HepG2 (cell line): Measurements from ENCODE around the gene MKS1. TPM values are rescaled to one million over a fixed set of nuclear protein-coding genes. Genes with fewer than 3 reads are reported as not detected.

Source experiments
- EZH2 ChIP-seq: conservative IDR thresholded peaks from 2 replicates; pipeline ENCODE4 v1.6.1; 2012; ENCODE audit warnings: mild to moderate bottlenecking, low read depth, low read length, moderate library complexity
- MAFF ChIP-seq: IDR thresholded peaks from 2 replicates; pipeline ENCODE4 v1.6.1; 2011; ENCODE audit warnings: low read depth, low read length, improper control_type of control experiment
- NR2F6 ChIP-seq, 2 experiments: IDR thresholded peaks; 2 replicates each; pipeline ENCODE4 v1.6.1; 2016; ENCODE audit warnings: antibody characterized with exemption in 1 of 2, mild to moderate bottlenecking in 1 of 2
- PCBP2 ChIP-seq: fragments of 200-400 bp; formaldehyde crosslinking; optimal IDR thresholded peaks from 2 replicates; pipeline ENCODE3; 2018; ENCODE audit warnings: low read length, low read depth; ENCODE audit not compliant: poor library complexity, severe bottlenecking
- PPARG ChIP-seq: conservative IDR thresholded peaks from 2 replicates; pipeline ENCODE4 v1.6.1; 2016; ENCODE audit warnings: missing biosample characterization, missing genetic modification reagents
- TBX3 ChIP-seq: fragments of 450-650 bp; IDR thresholded peaks from 2 replicates; pipeline ENCODE4 v1.6.1; 2017; ENCODE audit warnings: antibody characterized with exemption, mild to moderate bottlenecking, inconsistent platforms, borderline replicate concordance
- polyA plus RNA-seq, 8 experiments: library from polyadenylated mRNA; depleted of rRNA in 3 of 8; stranded (reverse) in 7 of 8; unstranded in 1 of 8; fragments of >200 nt; fragmentation: Illumina TruSeq in 4 of 8; extraction: Trizol in 4 of 8; gene quantifications; 2 replicates each; pipeline versions ENCODE4 v1.2.1 to v1.2.3, GENCODE V29; 2011 to 2016; ENCODE audit warnings: low read depth in 4 of 8, missing spikeins in 1 of 8, mixed read lengths in 1 of 8; ENCODE audit not compliant: insufficient read depth in 1 of 8
- total RNA-seq, 5 experiments: library from RNA; depleted of rRNA; stranded (reverse); fragments of >200 nt; fragmentation: Illumina TruSeq; extraction: Trizol; gene quantifications; 2 replicates each; pipeline ENCODE4 v1.2.3, GENCODE V29; 2016; ENCODE audit warnings: low read depth in 1 of 5
- TF ChIP-seq, protein P1 (sequence below): sonication (generic); formaldehyde crosslinking; IDR thresholded peaks from 2 replicates; pipeline ENCODE4 v1.5.0; 2020; ENCODE audit warnings: mild to moderate bottlenecking, missing genetic modification reagents
- TF ChIP-seq, protein P2 (sequence below): sonication (generic); formaldehyde crosslinking; IDR thresholded peaks from 2 replicates; pipeline ENCODE4 v1.4.0; 2020; ENCODE audit warnings: missing genetic modification reagents, borderline replicate concordance
- TF ChIP-seq, protein P3 (sequence below): sonication (generic); formaldehyde crosslinking; IDR thresholded peaks from 2 replicates; pipeline ENCODE4 v1.4.0; 2020; ENCODE audit warnings: mild to moderate bottlenecking, missing genetic modification reagents
- TF ChIP-seq, protein P4 (sequence below): sonication (generic); formaldehyde crosslinking; IDR thresholded peaks from 2 replicates; pipeline ENCODE4 v1.4.0; 2020; ENCODE audit warnings: mild to moderate bottlenecking, missing genetic modification reagents

MKS1 gene
- total and polyA plus RNA-seq, 2 of the 13 experiments (the other 11 are each of a cell fraction or from before 2014, with no cell fraction given): 16.1 to 26.3 TPM

DNA sequence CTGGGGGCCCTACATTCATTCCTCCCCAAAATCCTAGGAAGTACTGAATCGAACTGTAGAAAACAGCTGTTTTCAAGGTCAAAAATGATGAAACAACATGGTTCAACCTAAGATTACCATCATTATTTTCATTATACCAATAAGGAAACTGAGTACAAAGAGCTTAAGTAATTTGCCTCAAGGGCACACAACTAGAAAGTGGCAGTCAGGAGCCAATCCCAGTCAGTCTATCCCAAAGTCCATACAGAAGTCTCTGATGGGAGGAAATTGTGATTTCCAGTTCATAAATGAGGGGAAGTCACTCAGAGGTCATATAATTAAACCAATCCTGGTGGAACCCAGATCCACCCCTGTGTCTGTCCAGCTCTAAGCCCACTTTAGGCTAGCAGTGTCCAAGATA is 27.7 kb upstream of the MKS1 start (continued):
- TF ChIP-seq, protein P1, sequence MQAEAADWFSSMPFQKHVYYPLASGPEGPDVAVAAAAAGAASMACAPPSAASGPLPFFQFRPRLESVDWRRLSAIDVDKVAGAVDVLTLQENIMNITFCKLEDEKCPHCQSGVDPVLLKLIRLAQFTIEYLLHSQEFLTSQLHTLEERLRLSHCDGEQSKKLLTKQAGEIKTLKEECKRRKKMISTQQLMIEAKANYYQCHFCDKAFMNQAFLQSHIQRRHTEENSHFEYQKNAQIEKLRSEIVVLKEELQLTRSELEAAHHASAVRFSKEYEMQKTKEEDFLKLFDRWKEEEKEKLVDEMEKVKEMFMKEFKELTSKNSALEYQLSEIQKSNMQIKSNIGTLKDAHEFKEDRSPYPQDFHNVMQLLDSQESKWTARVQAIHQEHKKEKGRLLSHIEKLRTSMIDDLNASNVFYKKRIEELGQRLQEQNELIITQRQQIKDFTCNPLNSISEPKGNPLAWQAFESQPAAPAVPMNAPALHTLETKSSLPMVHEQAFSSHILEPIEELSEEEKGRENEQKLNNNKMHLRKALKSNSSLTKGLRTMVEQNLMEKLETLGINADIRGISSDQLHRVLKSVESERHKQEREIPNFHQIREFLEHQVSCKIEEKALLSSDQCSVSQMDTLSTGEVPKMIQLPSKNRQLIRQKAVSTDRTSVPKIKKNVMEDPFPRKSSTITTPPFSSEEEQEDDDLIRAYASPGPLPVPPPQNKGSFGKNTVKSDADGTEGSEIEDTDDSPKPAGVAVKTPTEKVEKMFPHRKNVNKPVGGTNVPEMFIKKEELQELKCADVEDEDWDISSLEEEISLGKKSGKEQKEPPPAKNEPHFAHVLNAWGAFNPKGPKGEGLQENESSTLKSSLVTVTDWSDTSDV (CRISPR knock-in tag): no peak
- TF ChIP-seq TBX3 (no peak), MAFF (no peak), PPARG (CRISPR knock-in tag) (no peak), EZH2 (no peak), PCBP2 (no peak), NR2F6 (IDR thresholded peaks at IDR 0.05) (no peak), NR2F6 (CRISPR knock-in tag; IDR thresholded peaks at IDR 0.05) (no peak)
- TF ChIP-seq, protein P2, sequence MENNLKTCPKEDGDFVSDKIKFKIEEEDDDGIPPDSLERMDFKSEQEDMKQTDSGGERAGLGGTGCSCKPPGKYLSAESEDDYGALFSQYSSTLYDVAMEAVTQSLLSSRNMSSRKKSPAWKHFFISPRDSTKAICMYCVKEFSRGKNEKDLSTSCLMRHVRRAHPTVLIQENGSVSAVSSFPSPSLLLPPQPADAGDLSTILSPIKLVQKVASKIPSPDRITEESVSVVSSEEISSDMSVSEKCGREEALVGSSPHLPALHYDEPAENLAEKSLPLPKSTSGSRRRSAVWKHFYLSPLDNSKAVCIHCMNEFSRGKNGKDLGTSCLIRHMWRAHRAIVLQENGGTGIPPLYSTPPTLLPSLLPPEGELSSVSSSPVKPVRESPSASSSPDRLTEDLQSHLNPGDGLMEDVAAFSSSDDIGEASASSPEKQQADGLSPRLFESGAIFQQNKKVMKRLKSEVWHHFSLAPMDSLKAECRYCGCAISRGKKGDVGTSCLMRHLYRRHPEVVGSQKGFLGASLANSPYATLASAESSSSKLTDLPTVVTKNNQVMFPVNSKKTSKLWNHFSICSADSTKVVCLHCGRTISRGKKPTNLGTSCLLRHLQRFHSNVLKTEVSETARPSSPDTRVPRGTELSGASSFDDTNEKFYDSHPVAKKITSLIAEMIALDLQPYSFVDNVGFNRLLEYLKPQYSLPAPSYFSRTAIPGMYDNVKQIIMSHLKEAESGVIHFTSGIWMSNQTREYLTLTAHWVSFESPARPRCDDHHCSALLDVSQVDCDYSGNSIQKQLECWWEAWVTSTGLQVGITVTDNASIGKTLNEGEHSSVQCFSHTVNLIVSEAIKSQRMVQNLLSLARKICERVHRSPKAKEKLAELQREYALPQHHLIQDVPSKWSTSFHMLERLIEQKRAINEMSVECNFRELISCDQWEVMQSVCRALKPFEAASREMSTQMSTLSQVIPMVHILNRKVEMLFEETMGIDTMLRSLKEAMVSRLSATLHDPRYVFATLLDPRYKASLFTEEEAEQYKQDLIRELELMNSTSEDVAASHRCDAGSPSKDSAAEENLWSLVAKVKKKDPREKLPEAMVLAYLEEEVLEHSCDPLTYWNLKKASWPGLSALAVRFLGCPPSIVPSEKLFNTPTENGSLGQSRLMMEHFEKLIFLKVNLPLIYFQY: no peak
- TF ChIP-seq, protein P3, sequence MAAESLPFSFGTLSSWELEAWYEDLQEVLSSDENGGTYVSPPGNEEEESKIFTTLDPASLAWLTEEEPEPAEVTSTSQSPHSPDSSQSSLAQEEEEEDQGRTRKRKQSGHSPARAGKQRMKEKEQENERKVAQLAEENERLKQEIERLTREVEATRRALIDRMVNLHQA (CRISPR knock-in tag): no peak
- TF ChIP-seq, protein P4, sequence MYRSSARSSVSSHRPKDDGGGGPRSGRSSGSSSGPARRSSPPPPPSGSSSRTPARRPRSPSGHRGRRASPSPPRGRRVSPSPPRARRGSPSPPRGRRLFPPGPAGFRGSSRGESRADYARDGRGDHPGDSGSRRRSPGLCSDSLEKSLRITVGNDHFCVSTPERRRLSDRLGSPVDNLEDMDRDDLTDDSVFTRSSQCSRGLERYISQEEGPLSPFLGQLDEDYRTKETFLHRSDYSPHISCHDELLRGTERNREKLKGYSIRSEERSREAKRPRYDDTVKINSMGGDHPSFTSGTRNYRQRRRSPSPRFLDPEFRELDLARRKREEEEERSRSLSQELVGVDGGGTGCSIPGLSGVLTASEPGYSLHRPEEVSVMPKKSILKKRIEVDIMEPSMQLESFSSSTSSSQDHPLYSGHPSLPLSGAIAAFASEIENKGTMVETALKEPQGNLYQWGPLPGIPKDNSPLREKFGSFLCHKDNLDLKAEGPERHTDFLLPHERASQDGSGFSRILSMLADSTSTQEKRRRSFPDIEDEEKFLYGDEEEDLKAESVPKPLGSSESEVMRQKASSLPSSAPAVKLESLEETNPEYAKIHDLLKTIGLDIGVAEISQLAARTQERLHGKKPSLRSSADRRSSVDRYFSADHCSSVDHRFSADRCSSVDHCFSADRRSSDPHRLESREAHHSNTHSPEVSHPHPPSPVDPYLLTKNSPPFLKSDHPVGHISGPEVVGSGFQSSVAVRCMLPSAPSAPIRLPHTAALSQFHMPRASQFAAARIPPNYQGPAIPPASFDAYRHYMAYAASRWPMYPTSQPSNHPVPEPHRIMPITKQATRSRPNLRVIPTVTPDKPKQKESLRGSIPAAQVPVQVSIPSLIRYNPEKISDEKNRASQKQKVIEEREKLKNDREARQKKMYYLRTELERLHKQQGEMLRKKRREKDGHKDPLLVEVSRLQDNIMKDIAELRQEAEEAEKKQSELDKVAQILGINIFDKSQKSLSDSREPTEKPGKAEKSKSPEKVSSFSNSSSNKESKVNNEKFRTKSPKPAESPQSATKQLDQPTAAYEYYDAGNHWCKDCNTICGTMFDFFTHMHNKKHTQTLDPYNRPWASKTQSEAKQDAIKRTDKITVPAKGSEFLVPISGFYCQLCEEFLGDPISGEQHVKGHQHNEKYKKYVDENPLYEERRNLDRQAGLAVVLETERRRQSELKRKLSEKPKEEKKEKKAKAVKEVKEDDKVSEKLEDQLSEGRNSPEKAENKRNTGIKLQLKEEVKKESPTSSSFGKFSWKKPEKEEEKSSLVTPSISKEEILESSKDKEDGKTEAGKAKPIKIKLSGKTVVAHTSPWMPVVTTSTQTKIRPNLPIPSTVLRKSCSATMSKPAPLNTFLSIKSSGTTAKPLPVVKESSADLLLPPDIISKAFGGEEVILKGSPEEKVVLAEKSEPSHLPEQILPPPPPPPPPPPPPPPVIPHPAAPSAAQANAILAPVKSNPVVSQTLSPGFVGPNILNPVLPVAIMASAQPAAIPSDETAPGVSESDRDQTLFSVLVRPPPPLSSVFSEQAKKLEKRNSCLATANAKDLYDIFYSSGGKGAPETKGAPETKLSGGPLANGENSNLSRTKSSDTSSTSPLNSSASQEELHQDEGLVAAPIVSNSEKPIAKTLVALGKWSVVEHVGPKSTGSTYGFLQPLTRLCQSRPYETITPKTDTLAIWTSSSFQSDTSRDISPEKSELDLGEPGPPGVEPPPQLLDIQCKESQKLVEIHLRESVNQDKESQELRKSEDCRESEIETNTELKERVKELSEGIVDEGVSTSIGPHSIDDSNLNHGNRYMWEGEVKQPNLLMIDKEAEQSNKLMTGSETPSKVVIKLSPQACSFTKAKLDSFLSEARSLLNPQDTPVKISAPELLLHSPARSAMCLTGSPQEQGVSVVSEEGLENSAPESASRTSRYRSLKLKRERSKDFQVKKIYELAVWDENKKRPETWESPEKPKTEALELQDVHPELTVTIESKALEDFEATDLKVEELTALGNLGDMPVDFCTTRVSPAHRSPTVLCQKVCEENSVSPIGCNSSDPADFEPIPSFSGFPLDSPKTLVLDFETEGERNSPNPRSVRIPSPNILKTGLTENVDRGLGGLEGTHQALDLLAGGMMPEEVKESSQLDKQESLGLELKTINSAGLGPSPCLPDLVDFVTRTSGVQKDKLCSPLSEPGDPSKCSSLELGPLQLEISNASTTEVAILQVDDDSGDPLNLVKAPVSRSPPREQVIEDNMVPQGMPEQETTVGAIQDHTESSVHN (CRISPR knock-in tag): no peak
